ENCODE results near the gene AP2B1. TPM values are rescaled to one million over a fixed set of nuclear protein-coding genes. Genes with fewer than 3 reads are reported as not detected.

The AP2B1 gene
- total and polyA plus RNA-seq, 10 donors: 16.7 to 144 (median 90.7) TPM

DNA sequence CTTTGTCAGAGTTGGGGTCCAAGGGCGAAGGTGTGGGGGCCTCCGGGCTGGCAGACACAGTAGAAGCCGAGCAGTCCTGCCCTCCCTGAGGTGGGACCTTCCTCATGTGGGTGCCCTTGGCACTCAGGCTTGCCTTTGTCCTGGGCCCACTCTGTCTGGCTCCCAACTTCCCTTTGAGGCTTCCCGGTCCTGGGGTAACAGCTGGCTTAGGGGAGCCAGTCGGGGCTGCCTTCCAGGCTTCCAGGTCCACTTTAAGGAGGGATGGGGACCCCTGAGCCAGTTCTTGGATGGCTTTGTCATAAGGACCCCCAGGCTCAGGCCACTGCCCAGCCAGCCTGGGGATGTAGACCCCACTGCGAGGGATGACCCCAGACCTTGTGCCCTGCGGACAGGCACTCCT is 158.1 kb downstream of the AP2B1 start:
- intact Hi-C loops (cut with DNase I; ENCODE audit: low total_unique reads): loop anchor here (10.0 kb wide), 2 partner anchors 430 to 580 kb away; no protein-coding TSS in a partner anchor

DNA sequence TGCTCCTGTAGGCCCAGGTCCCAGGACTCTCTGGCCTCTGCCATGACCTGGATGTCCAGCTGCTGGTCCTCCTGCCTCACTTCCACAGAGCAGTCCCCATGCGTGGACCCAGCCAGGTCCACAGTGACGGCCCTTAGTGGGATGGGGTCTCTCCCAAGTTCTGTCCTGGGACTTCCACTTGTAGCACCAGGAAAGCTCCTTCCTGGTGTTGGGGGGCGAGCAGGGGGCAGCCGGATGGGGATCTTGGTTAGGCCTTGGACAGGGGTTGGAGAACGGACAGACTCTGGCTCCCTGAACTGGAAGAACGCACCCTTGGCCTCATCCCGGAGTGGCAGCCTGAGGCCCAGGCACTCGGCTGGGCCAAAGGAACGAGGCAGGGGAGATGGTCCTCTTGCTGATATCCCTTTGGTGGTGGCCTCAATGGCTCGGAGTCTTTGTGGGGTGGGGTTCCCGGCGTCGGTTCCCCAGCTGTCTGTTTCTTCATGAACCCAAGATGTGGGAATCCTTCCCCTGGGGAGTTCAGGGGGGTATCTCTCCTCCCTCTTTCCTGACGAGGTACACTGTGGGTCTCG is 158.7 kb downstream of the AP2B1 start:
- H3K4me1 ChIP-seq: peaks cover 0 to 29% (median 15%) of the 10 kb centered on the region in 6 donors
- no peak for TF ChIP-seq POLR2A (IDR thresholded peaks at IDR 0.05)
- no peak for TF ChIP-seq POLR2AphosphoS5 (IDR thresholded peaks at IDR 0.05)
- TF ChIP-seq, protein P1, sequence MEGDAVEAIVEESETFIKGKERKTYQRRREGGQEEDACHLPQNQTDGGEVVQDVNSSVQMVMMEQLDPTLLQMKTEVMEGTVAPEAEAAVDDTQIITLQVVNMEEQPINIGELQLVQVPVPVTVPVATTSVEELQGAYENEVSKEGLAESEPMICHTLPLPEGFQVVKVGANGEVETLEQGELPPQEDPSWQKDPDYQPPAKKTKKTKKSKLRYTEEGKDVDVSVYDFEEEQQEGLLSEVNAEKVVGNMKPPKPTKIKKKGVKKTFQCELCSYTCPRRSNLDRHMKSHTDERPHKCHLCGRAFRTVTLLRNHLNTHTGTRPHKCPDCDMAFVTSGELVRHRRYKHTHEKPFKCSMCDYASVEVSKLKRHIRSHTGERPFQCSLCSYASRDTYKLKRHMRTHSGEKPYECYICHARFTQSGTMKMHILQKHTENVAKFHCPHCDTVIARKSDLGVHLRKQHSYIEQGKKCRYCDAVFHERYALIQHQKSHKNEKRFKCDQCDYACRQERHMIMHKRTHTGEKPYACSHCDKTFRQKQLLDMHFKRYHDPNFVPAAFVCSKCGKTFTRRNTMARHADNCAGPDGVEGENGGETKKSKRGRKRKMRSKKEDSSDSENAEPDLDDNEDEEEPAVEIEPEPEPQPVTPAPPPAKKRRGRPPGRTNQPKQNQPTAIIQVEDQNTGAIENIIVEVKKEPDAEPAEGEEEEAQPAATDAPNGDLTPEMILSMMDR (IDR thresholded peaks at IDR 0.05 in 8 of 11, conservative IDR thresholded peaks at IDR 0.05 in 3 of 11): no peak
- H3K27me3 ChIP-seq (replicated peaks in 1 of 7): peaks cover 4 to 96% (median 54%) of the 10 kb centered on the region in 7 donors
- H3K36me3 ChIP-seq: no peaks in the 10 kb centered on the region
- WGBS, 5 donors: 76 to 92% (median 86%) methylated on average over 10 to 15 of the region's 15 CpGs
- DNase-seq: no peak
- H3K27ac ChIP-seq: no peak overlapping the region
- intact Hi-C loops (cut with DNase I; ENCODE audit: low total_unique reads): loop anchor here (2.0 to 10.0 kb wide), 3 partner anchors 133 to 581 kb away; no protein-coding TSS in a partner anchor
- H3K4me3 ChIP-seq: no peak overlapping the region
- no peaks in the 10 kb centered on the region for H3K9me3 ChIP-seq

More for the DNA sequence above, 158.1 kb downstream of the AP2B1 start:
- H3K9me3 ChIP-seq: no peaks in the 10 kb centered on the region
- TF ChIP-seq, protein P1 (IDR thresholded peaks at IDR 0.05 in 8 of 11, conservative IDR thresholded peaks at IDR 0.05 in 3 of 11): no peak
- no peak for TF ChIP-seq POLR2AphosphoS5 (IDR thresholded peaks at IDR 0.05)
- TF ChIP-seq POLR2A (IDR thresholded peaks at IDR 0.05): no peak
- H3K36me3 ChIP-seq: no peaks in the 10 kb centered on the region
- DNase-seq: no peak
- no peak overlapping the region for H3K27ac ChIP-seq
- 71 to 94% (median 88%) methylated on average over 4 to 7 of the region's 7 CpGs for WGBS, 5 donors
- peaks cover 0 to 27% (median 15%) of the 10 kb centered on the region in 6 donors for H3K4me1 ChIP-seq
- H3K4me3 ChIP-seq: no peak overlapping the region
- H3K27me3 ChIP-seq (replicated peaks in 1 of 7): peaks cover 4 to 96% (median 49%) of the 10 kb centered on the region in 7 donors

DNA sequence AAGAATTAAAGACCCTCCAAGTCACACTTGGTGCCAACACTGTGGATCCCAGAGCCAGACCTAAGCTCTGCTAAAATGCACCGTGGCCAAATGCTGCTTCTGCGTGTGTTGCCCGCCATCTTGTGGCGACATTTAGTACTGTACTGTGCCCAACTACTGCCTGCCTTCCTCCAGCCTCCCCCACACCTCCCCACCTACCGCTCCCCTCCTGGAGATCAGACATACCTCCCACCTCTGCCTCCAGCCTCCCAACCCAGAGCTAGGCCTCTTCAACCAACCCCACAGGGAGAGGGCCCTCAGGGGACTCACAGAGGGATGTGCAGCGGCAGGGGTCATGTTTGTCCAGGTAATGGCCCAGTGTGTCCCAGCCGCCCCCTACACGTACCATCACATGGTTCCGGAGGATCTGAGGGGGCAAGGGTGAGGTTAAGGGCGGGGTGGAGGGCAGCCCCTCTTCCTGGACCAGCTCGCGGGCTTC is 160.5 kb downstream of the AP2B1 start:
- Histone ChIP-seq H3K27me3 (replicated peaks in 1 of 7) (peaks cover 4 to 95% (median 39%) of the 10 kb centered on the region in 7 donors), H3K9me3 (no peaks in the 10 kb centered on the region), H3K4me3 (no peak overlapping the region), H3K4me1 (peaks cover 0 to 21% (median 9%) of the 10 kb centered on the region in 6 donors), H3K36me3 (no peaks in the 10 kb centered on the region), H3K27ac (no peak overlapping the region)
- WGBS, 5 donors: 37 to 44% (median 41%) methylated on average over 11 to 12 of the region's 12 CpGs
- no peak for TF ChIP-seq POLR2AphosphoS5 (IDR thresholded peaks at IDR 0.05)
- TF ChIP-seq, protein P1 (IDR thresholded peaks at IDR 0.05 in 8 of 11, conservative IDR thresholded peaks at IDR 0.05 in 3 of 11): peak; percentile 79 to 97 (median 92)
- intact Hi-C loops (cut with DNase I; ENCODE audit: low total_unique reads): loop anchor here (2.0 to 10.0 kb wide), 3 partner anchors 135 to 583 kb away; no protein-coding TSS in a partner anchor
- DNase-seq: peak; percentile 85

DNA sequence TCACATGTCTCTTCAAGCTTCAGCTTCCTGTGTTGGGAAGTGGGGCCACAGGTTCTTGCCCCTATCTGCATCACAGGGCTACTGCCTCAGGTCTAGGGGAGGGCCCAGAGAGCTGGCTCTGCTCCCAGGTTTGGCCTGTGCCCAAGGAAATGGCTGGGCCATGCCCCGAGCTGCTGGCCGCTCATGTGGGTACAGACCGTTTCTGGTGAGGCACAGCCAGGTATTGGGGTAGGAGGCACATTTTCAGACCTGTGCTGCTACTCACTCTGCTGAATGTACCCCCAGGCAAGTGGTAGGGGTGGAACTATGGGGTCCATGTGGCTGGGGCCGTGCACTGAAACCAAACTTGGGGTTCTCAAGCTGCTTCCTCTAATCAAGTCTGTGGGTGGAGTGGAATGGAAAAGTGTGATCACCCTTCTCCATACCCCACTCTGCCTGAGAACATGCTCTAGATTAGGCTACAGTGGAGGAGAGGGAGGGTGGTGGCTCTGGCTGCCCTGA is 161.3 kb downstream of the AP2B1 start:
- no peak overlapping the region for H3K4me3 ChIP-seq
- TF ChIP-seq POLR2A (IDR thresholded peaks at IDR 0.05) (no peak), POLR2AphosphoS5 (IDR thresholded peaks at IDR 0.05) (no peak)
- TF ChIP-seq, protein P1 (IDR thresholded peaks at IDR 0.05 in 8 of 11, conservative IDR thresholded peaks at IDR 0.05 in 3 of 11): no peak
- intact Hi-C loops (cut with DNase I; ENCODE audit: low total_unique reads): loop anchor here (10.0 kb wide), 2 partner anchors 434 to 584 kb away; no protein-coding TSS in a partner anchor
- H3K9me3 ChIP-seq: no peaks in the 10 kb centered on the region
- H3K4me1 ChIP-seq: peaks cover 0 to 25% (median 11%) of the 10 kb centered on the region in 6 donors
- no peaks in the 10 kb centered on the region for H3K36me3 ChIP-seq
- no peak for DNase-seq
- WGBS, 5 donors: 24 to 48% (median 28%) methylated on average over 1 to 4 of the region's 4 CpGs
- no peak overlapping the region for H3K27ac ChIP-seq
- peaks cover 4 to 95% (median 32%) of the 10 kb centered on the region in 7 donors for H3K27me3 ChIP-seq (replicated peaks in 1 of 7)

Measured in spleen (tissue), 11 donors.